GM12892 (cell line): Measurements from ENCODE around the gene MMRN1.

Experiments
- POLR2A ChIP-seq: IDR thresholded peaks from 2 replicates; pipeline ENCODE4 v1.6.1; 2011; ENCODE audit warnings: low read depth, low read length, control low read depth
- POLR2AphosphoS5 ChIP-seq: IDR thresholded peaks from 2 replicates; pipeline ENCODE4 v1.6.1; 2011; ENCODE audit warnings: low read depth, low read length, control low read depth
- TAF1 ChIP-seq: IDR thresholded peaks from 2 replicates; pipeline ENCODE4 v1.6.1; 2011; ENCODE audit warnings: low read depth, mild to moderate bottlenecking, control low read depth, low read length, borderline replicate concordance

DNA sequence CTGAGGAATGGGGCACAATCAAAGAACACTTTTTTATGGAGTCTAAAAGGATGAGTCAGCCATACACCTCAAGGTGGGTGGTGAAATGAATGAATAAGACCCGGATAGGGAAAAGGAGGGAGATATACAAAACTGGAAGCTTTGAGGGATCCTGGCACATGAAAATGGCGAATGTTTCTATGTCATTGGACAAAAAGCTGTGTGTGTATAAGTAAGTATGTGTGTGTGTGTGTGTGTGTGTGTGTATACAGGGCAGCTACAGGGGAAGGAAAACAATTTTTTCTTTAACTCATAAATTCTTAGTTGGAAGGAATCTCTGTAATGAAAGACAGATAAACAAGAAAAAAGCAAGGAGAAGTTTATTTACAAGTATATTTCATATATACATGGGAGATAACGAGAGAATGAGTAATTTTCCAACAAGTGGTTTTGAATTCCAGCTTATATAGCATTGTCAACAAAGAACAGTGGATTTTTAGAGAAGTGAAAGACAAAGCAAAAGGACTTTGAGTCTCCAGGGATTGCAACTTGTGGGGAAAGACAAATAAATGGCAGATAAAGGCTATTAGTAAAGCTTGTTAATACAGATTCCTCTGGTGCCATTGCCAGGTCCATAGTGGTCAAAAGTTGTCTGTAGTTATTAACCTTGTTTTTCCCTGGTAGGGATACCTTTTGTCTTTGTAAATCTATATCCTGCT lies 99.7 kb downstream of the MMRN1 start:
- no peak for TF ChIP-seq POLR2A
- no peak for TF ChIP-seq TAF1
- TF ChIP-seq POLR2AphosphoS5, result no peak
